ENCODE data around the gene PRKN.

Gene PRKN

DNA sequence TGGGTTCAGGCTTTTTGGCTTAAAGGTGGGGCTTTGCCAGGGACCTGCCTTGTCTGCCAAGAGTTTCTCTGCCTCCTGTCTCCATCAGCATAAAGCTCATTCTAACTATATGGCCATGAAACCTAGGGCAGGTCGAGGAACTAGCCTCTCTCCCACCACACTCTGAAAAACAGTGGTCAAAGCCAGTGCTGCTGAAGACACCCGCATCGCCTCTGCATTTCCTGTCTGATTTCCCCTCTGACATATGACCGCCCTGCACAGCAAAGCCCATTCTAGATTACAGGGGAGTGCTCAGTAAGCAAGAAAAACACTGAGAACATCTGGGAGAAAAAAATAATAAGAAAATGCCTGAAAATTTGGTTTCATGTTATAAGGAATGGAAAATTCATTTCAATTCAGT lies 573.6 kb downstream of the PRKN start:
- Histone ChIP-seq H3K27ac (ENCODE audit: insufficient read depth, low read depth, low read length, poor library complexity, severe bottlenecking) (no peak overlapping the region), H3K4me1 (ENCODE audit: control insufficient read depth, insufficient read depth, low read length) (no peaks in the 10 kb centered on the region), H3K9me3 (ENCODE audit: control insufficient read depth, low read length) (no peaks in the 10 kb centered on the region), H3K27me3 (ENCODE audit: control insufficient read depth, insufficient read depth, low read length, poor library complexity, severe bottlenecking) (no peaks in the 10 kb centered on the region), H3K4me3 (ENCODE audit: insufficient read depth, low read depth, low read length) (no peak overlapping the region), H3K36me3 (ENCODE audit: control insufficient read depth, insufficient read depth, low read length) (no peaks in the 10 kb centered on the region)
- WGBS, 2 experiments, result 94% methylated on average over 4 of the region's 4 CpGs

DNA sequence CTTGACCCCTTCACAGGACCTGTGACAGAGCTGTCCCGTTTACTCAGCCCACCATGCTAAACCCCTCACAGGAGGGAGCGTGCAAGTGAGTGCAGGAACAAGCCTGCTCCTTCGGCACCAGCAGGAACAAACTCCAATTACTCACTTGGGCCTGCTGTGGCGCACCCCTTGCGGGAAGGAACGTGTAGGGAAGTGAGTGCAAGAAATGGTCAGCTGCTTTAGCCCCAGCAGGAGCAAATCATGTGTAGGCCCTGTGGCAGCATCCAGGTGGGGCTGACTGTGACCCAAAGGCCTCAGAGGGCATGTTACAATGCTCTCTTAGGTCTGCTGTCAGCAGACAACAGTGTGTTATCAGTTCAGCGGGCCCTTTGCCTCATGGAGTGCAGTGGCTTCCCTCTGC lies 574.4 kb downstream of the PRKN start:
- no peaks in the 10 kb centered on the region for H3K4me1 ChIP-seq (ENCODE audit: control insufficient read depth, insufficient read depth, low read length)
- no peak overlapping the region for H3K27ac ChIP-seq (ENCODE audit: insufficient read depth, low read depth, low read length, poor library complexity, severe bottlenecking)
- H3K4me3 ChIP-seq (ENCODE audit: insufficient read depth, low read depth, low read length), result no peak overlapping the region
- no peaks in the 10 kb centered on the region for H3K27me3 ChIP-seq (ENCODE audit: control insufficient read depth, insufficient read depth, low read length, poor library complexity, severe bottlenecking)
- 91 to 95% methylated on average over 7 of the region's 7 CpGs for WGBS, 2 experiments
- H3K9me3 ChIP-seq (ENCODE audit: control insufficient read depth, low read length), result no peaks in the 10 kb centered on the region
- H3K36me3 ChIP-seq (ENCODE audit: control insufficient read depth, insufficient read depth, low read length), result no peaks in the 10 kb centered on the region

DNA sequence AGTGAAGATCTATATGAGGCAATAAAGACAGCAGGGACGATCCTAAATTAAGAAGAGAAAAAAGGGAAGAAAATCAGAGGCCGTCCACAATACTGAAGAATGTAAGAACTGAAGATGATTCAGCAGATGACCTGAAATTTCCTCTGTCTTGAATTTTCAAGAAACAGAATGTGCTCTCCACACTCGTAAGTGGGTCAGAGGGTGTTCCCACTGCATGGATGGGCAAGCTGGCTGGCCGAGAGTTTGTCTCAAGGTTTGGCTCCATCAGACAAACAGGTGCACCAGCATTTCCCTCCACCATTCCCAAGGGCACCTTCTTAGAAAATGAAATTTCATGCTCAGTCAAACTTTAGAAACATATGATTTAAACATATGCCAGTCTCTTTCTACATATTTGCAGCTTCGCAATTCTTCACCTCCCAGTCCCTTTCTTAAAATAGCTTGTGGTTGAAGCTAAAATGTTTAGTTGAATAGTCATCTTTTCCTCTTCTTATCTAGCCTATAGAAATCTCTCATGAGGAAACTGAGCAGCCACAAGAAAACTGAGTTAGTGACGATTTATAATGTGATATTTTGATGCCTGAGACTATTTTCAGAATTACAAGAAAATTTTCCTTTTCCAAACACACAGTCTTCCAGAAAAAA lies 576.4 kb downstream of the PRKN start:
- Histone ChIP-seq H3K27ac (ENCODE audit: insufficient read depth, low read depth, low read length, poor library complexity, severe bottlenecking) (no peak overlapping the region), H3K4me3 (ENCODE audit: insufficient read depth, low read depth, low read length) (no peak overlapping the region), H3K27me3 (ENCODE audit: control insufficient read depth, insufficient read depth, low read length, poor library complexity, severe bottlenecking) (no peaks in the 10 kb centered on the region), H3K4me1 (ENCODE audit: control insufficient read depth, insufficient read depth, low read length) (no peaks in the 10 kb centered on the region), H3K36me3 (ENCODE audit: control insufficient read depth, insufficient read depth, low read length) (no peaks in the 10 kb centered on the region), H3K9me3 (ENCODE audit: control insufficient read depth, low read length) (no peaks in the 10 kb centered on the region)
- WGBS, 2 experiments, result 81 to 91% methylated on average over 4 to 6 of the region's 6 CpGs

GRCh38 chr6:162150295-162150694 lies 577.3 kb downstream of the PRKN start:
- Histone ChIP-seq H3K4me1 (ENCODE audit: control insufficient read depth, insufficient read depth, low read length) (no peaks in the 10 kb centered on the region), H3K27me3 (ENCODE audit: control insufficient read depth, insufficient read depth, low read length, poor library complexity, severe bottlenecking) (no peaks in the 10 kb centered on the region), H3K27ac (ENCODE audit: insufficient read depth, low read depth, low read length, poor library complexity, severe bottlenecking) (no peak overlapping the region), H3K9me3 (ENCODE audit: control insufficient read depth, low read length) (no peaks in the 10 kb centered on the region), H3K36me3 (ENCODE audit: control insufficient read depth, insufficient read depth, low read length) (no peaks in the 10 kb centered on the region), H3K4me3 (ENCODE audit: insufficient read depth, low read depth, low read length) (no peak overlapping the region)
- 91 to 94% methylated on average over 7 of the region's 7 CpGs for WGBS, 2 experiments

DNA sequence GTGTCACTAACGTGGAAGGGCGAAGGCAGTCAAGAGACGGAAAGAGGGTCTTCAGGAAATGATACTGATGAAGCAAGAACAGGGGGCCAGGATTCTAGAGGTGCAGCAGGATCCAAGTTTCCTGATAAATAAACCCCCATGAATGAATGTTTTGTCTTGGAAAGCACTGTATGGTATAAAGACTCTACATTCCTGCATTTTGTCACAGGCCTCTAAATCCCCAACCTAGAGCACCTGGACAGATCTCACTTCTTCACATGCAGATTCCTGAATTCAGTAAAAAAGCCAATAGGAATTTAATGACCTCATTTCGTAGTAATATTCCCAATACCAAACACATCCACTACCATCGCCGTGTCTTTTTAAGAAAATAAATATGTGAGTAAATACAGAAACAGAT lies 577.8 kb downstream of the PRKN start:
- H3K27ac ChIP-seq (ENCODE audit: insufficient read depth, low read depth, low read length, poor library complexity, severe bottlenecking), result no peak overlapping the region
- no peak overlapping the region for H3K4me3 ChIP-seq (ENCODE audit: insufficient read depth, low read depth, low read length)
- no peaks in the 10 kb centered on the region for H3K36me3 ChIP-seq (ENCODE audit: control insufficient read depth, insufficient read depth, low read length)
- 90 to 91% methylated on average over 3 to 4 of the region's 6 CpGs for WGBS, 2 experiments
- H3K4me1 ChIP-seq (ENCODE audit: control insufficient read depth, insufficient read depth, low read length), result no peaks in the 10 kb centered on the region
- H3K9me3 ChIP-seq (ENCODE audit: control insufficient read depth, low read length), result no peaks in the 10 kb centered on the region
- H3K27me3 ChIP-seq (ENCODE audit: control insufficient read depth, insufficient read depth, low read length, poor library complexity, severe bottlenecking), result no peaks in the 10 kb centered on the region

- Histone ChIP-seq H3K4me1 (ENCODE audit: control insufficient read depth, insufficient read depth, low read length) (no peaks in the 10 kb centered on the region), H3K27me3 (ENCODE audit: control insufficient read depth, insufficient read depth, low read length, poor library complexity, severe bottlenecking) (no peaks in the 10 kb centered on the region), H3K36me3 (ENCODE audit: control insufficient read depth, insufficient read depth, low read length) (no peaks in the 10 kb centered on the region), H3K27ac (ENCODE audit: insufficient read depth, low read depth, low read length, poor library complexity, severe bottlenecking) (no peak overlapping the region), H3K9me3 (ENCODE audit: control insufficient read depth, low read length) (no peaks in the 10 kb centered on the region), H3K4me3 (ENCODE audit: insufficient read depth, low read depth, low read length) (no peak overlapping the region)
- WGBS, 2 experiments, result 96 to 97% methylated on average over 3 of the region's 3 CpGs
These were observed 579.8 kb downstream of the PRKN start for GRCh38 chr6:162147805-162148204.

- H3K27me3 ChIP-seq (ENCODE audit: control insufficient read depth, insufficient read depth, low read length, poor library complexity, severe bottlenecking), result no peaks in the 10 kb centered on the region
- WGBS, 2 experiments, result 80 to 100% methylated on average over 1 of the region's 1 CpG
- no peaks in the 10 kb centered on the region for H3K9me3 ChIP-seq (ENCODE audit: control insufficient read depth, low read length)
These were observed 580.3 kb downstream of the PRKN start for GRCh38 chr6:162147281-162147680.

GRCh38 chr6:162140251-162140852 lies 587.2 kb downstream of the PRKN start:
- WGBS, 2 experiments, result 89 to 91% methylated on average over 7 of the region's 7 CpGs

More at GRCh38 chr6:162147281-162147680, 580.3 kb downstream of the PRKN start:
- no peaks in the 10 kb centered on the region for H3K4me1 ChIP-seq (ENCODE audit: control insufficient read depth, insufficient read depth, low read length)
- no peak overlapping the region for H3K4me3 ChIP-seq (ENCODE audit: insufficient read depth, low read depth, low read length)
- H3K27ac ChIP-seq (ENCODE audit: insufficient read depth, low read depth, low read length, poor library complexity, severe bottlenecking), result no peak overlapping the region
- H3K36me3 ChIP-seq (ENCODE audit: control insufficient read depth, insufficient read depth, low read length), result no peaks in the 10 kb centered on the region

GRCh38 chr6:162125659-162126058 lies 601.9 kb downstream of the PRKN start:
- Histone ChIP-seq H3K27ac (ENCODE audit: insufficient read depth, low read depth, low read length, poor library complexity, severe bottlenecking) (no peak overlapping the region), H3K4me3 (ENCODE audit: insufficient read depth, low read depth, low read length) (no peak overlapping the region), H3K9me3 (ENCODE audit: control insufficient read depth, low read length) (no peaks in the 10 kb centered on the region), H3K27me3 (ENCODE audit: control insufficient read depth, insufficient read depth, low read length, poor library complexity, severe bottlenecking) (no peaks in the 10 kb centered on the region), H3K36me3 (ENCODE audit: control insufficient read depth, insufficient read depth, low read length) (no peaks in the 10 kb centered on the region), H3K4me1 (ENCODE audit: control insufficient read depth, insufficient read depth, low read length) (no peaks in the 10 kb centered on the region)
- 90 to 91% methylated on average over 5 of the region's 5 CpGs for WGBS, 2 experiments

More at GRCh38 chr6:162140251-162140852, 587.2 kb downstream of the PRKN start:
- no peak overlapping the region for H3K4me3 ChIP-seq (ENCODE audit: insufficient read depth, low read depth, low read length)
- no peaks in the 10 kb centered on the region for H3K4me1 ChIP-seq (ENCODE audit: control insufficient read depth, insufficient read depth, low read length)
- H3K9me3 ChIP-seq (ENCODE audit: control insufficient read depth, low read length), result no peaks in the 10 kb centered on the region
- no peak overlapping the region for H3K27ac ChIP-seq (ENCODE audit: insufficient read depth, low read depth, low read length, poor library complexity, severe bottlenecking)
- H3K27me3 ChIP-seq (ENCODE audit: control insufficient read depth, insufficient read depth, low read length, poor library complexity, severe bottlenecking), result no peaks in the 10 kb centered on the region
- no peaks in the 10 kb centered on the region for H3K36me3 ChIP-seq (ENCODE audit: control insufficient read depth, insufficient read depth, low read length)

DNA sequence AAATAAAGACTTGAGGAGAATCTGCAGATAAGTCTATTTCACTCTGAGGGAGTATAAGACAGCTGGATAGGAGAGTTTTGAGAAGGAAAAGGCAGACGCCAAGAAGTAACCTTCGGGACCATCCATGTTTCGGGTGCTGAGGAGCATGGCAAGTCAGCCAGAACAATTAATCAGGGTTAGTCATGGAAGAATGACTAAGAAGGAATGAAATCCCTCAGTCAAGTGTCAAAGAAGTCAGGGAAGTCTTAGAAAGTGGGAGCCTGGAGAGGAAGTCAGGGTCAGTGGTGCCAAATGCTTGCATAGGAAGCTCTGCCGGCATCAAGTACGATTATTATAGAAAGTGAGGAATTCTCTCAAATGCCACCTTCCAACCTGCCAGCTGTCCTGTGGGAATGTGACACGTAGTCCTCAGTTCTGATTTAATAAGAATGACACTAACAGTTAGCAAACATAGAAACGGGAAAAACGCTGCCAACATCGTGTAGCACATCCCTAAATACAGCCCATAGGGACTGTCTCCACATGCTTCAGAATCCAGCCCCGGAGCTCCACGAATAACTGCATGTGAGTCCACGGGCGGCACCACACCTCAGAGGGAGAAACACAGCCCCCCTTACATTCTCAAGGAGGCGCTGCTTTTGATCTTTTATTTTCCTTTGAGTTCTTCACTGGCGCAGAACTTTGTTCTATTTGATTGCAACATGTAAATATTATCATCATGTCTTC lies 602.7 kb downstream of the PRKN start:
- Histone ChIP-seq H3K27me3 (ENCODE audit: control insufficient read depth, insufficient read depth, low read length, poor library complexity, severe bottlenecking) (no peaks in the 10 kb centered on the region), H3K36me3 (ENCODE audit: control insufficient read depth, insufficient read depth, low read length) (no peaks in the 10 kb centered on the region), H3K4me1 (ENCODE audit: control insufficient read depth, insufficient read depth, low read length) (no peaks in the 10 kb centered on the region), H3K27ac (ENCODE audit: insufficient read depth, low read depth, low read length, poor library complexity, severe bottlenecking) (no peak overlapping the region), H3K4me3 (ENCODE audit: insufficient read depth, low read depth, low read length) (no peak overlapping the region), H3K9me3 (ENCODE audit: control insufficient read depth, low read length) (no peaks in the 10 kb centered on the region)
- WGBS, 2 experiments, result 95% methylated on average over 15 of the region's 15 CpGs
